ENCODE results near the gene ZNF789.

The ZNF789 gene

GRCh38 chr7:99453105-99453504 lies 19.6 kb upstream of the ZNF789 start:
- H3K4me2 ChIP-seq (ENCODE audit: low read length, poor library complexity, severe bottlenecking): no peak overlapping the region
- no peak for DNase-seq
- no peak overlapping the region for H2BK120ac ChIP-seq (ENCODE audit: low read depth, low read length)
- no peak overlapping the region for H3K4me3 ChIP-seq (ENCODE audit: insufficient read depth in 1 of 2, low read depth in 1 of 2, low read length in 2 of 2)
- H3K9ac ChIP-seq (ENCODE audit: low read length): no peak overlapping the region
- no peak overlapping the region for H3K4ac ChIP-seq (ENCODE audit: low read depth in 1 of 2, low read length in 2 of 2)
- H3K9me3 ChIP-seq (ENCODE audit: control insufficient read depth, low read length): no peaks in the 10 kb centered on the region
- H4K91ac ChIP-seq (ENCODE audit: low read length): no peak overlapping the region
- no peak overlapping the region for H4K8ac ChIP-seq (ENCODE audit: low read length)
- H3K27ac ChIP-seq (ENCODE audit: low read length, poor library complexity, severe bottlenecking): no peak overlapping the region
- no peak overlapping the region for H2AK5ac ChIP-seq (ENCODE audit: low read length, severe bottlenecking)
- H3K36me3 ChIP-seq (ENCODE audit: control insufficient read depth in 1 of 2, insufficient read depth in 2 of 2, low read depth in 1 of 2, low read length in 2 of 2): peaks cover 98 to 99% of the 10 kb centered on the region in 2 experiments
- H2BK15ac ChIP-seq (ENCODE audit: low read depth, poor library complexity, severe bottlenecking): no peak overlapping the region
- H3K79me1 ChIP-seq (replicated peaks; ENCODE audit: low read length, poor library complexity, severe bottlenecking): peaks cover 61% of the 10 kb centered on the region
- no peak overlapping the region for H3K23ac ChIP-seq (ENCODE audit: low read length in 2 of 2)
- no peak overlapping the region for H2BK12ac ChIP-seq (ENCODE audit: low read length in 2 of 2)
- no peak overlapping the region for H2AFZ ChIP-seq (ENCODE audit: low read depth, low read length)
- H3K14ac ChIP-seq (ENCODE audit: low read length in 2 of 2): no peak overlapping the region
- H3K27me3 ChIP-seq (ENCODE audit: control insufficient read depth in 1 of 2, insufficient read depth in 1 of 2, low read length in 2 of 2): no peaks in the 10 kb centered on the region
- peaks cover 5% of the 10 kb centered on the region for H3K4me1 ChIP-seq (ENCODE audit: control insufficient read depth, insufficient read depth, low read depth, low read length)
- no peak overlapping the region for H3K18ac ChIP-seq (ENCODE audit: low read depth in 1 of 2, low read length in 2 of 2)
- no peak overlapping the region for H2BK5ac ChIP-seq (ENCODE audit: low read depth, low read length, poor library complexity, severe bottlenecking)
- WGBS: 100% methylated on average over 11 of the region's 11 CpGs

DNA sequence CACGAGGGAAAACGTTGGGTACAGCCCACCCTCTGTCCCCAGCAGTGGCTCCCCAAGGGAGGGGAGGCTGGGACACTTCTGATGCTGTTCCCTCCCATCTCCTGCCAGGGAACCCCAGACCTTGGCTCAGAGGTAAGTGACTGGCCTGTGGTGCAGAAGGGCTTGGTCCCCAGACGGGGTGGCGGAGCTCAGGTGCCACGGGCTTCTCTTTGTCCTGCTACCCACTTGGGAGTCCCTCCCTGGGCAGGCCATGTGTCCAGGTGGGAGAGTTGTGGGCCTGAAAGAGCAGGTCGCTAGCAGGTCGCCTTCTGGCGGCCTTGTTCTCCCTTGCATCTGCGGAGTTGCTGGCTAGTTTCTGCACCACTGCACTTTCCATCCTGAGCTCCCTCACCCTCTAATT lies 16.8 kb upstream of the ZNF789 start:
- H4K91ac ChIP-seq (ENCODE audit: low read length): no peak overlapping the region
- H3K4ac ChIP-seq (ENCODE audit: low read depth in 1 of 2, low read length in 2 of 2): no peak overlapping the region
- no peak overlapping the region for H3K18ac ChIP-seq (ENCODE audit: low read depth in 1 of 2, low read length in 2 of 2)
- no peak for DNase-seq
- H3K27me3 ChIP-seq (ENCODE audit: control insufficient read depth in 1 of 2, insufficient read depth in 1 of 2, low read length in 2 of 2): no peaks in the 10 kb centered on the region
- H2BK5ac ChIP-seq (ENCODE audit: low read depth, low read length, poor library complexity, severe bottlenecking): no peak overlapping the region
- H2BK15ac ChIP-seq (ENCODE audit: low read depth, poor library complexity, severe bottlenecking): no peak overlapping the region
- no peak overlapping the region for H2BK12ac ChIP-seq (ENCODE audit: low read length in 2 of 2)
- peaks cover 5% of the 10 kb centered on the region for H3K4me1 ChIP-seq (ENCODE audit: control insufficient read depth, insufficient read depth, low read depth, low read length)
- no peak overlapping the region for H3K4me2 ChIP-seq (ENCODE audit: low read length, poor library complexity, severe bottlenecking)
- H2AK5ac ChIP-seq (ENCODE audit: low read length, severe bottlenecking): no peak overlapping the region
- H3K36me3 ChIP-seq (ENCODE audit: control insufficient read depth in 1 of 2, insufficient read depth in 2 of 2, low read depth in 1 of 2, low read length in 2 of 2): peaks cover 87 to 96% of the 10 kb centered on the region in 2 experiments
- WGBS: 87% methylated on average over 8 of the region's 9 CpGs
- H3K9me3 ChIP-seq (ENCODE audit: control insufficient read depth, low read length): no peaks in the 10 kb centered on the region
- no peak overlapping the region for H3K27ac ChIP-seq (ENCODE audit: low read length, poor library complexity, severe bottlenecking)
- H3K14ac ChIP-seq (ENCODE audit: low read length in 2 of 2): no peak overlapping the region
- no peak overlapping the region for H3K4me3 ChIP-seq (ENCODE audit: insufficient read depth in 1 of 2, low read depth in 1 of 2, low read length in 2 of 2)
- H4K8ac ChIP-seq (ENCODE audit: low read length): no peak overlapping the region
- peaks cover 42% of the 10 kb centered on the region for H3K79me1 ChIP-seq (replicated peaks; ENCODE audit: low read length, poor library complexity, severe bottlenecking)
- no peak overlapping the region for H2BK120ac ChIP-seq (ENCODE audit: low read depth, low read length)
- H3K23ac ChIP-seq (ENCODE audit: low read length in 2 of 2): no peak overlapping the region
- H2AFZ ChIP-seq (ENCODE audit: low read depth, low read length): no peak overlapping the region
- no peak overlapping the region for H3K9ac ChIP-seq (ENCODE audit: low read length)

- H3K4me2 ChIP-seq (ENCODE audit: low read length, poor library complexity, severe bottlenecking): no peak overlapping the region
Measured at GRCh38 chr7:99456288-99456687, 16.4 kb upstream of the ZNF789 start.

DNA sequence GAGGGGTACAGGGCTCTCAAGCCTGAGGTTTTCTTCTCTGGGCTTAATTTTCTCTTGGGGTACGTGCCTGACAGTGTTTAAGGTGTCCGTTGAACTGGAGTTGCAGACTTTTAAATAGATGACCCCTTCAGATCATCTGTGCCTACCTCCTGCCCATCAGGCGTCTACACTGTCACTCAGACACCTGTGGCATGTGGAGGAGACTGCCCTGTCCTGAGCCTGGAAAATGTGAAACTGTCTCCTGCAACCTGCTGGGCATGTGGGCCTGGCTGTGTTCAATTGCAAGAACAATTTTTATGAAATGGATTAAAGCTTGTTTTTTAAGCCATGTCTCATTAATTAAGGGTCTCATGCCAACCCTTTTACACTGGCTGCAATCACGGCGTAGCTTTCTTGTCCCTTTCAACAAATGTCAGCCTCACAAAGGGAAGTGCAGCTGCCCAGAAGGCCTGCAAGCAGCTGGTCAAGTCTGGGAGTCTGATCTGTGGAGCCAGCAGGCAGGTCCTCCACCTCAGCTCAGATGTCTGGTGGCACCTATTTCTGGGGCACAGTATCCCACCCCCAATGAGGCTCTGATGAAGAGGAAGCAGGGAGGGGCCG lies 15.5 kb upstream of the ZNF789 start:
- Histone ChIP-seq H2BK5ac (ENCODE audit: low read depth, low read length, poor library complexity, severe bottlenecking) (no peak overlapping the region), H4K8ac (ENCODE audit: low read length) (no peak overlapping the region), H2BK120ac (ENCODE audit: low read depth, low read length) (no peak overlapping the region), H3K9me3 (ENCODE audit: control insufficient read depth, low read length) (no peaks in the 10 kb centered on the region), H3K18ac (ENCODE audit: low read depth in 1 of 2, low read length in 2 of 2) (no peak overlapping the region), H2BK15ac (ENCODE audit: low read depth, poor library complexity, severe bottlenecking) (no peak overlapping the region), H3K14ac (ENCODE audit: low read length in 2 of 2) (no peak overlapping the region), H3K4me1 (ENCODE audit: control insufficient read depth, insufficient read depth, low read depth, low read length) (peaks cover 5% of the 10 kb centered on the region), H2AK5ac (ENCODE audit: low read length, severe bottlenecking) (no peak overlapping the region), H3K79me1 (replicated peaks; ENCODE audit: low read length, poor library complexity, severe bottlenecking) (peaks cover 33% of the 10 kb centered on the region), H3K27ac (ENCODE audit: low read length, poor library complexity, severe bottlenecking) (no peak overlapping the region), H3K4me3 (ENCODE audit: insufficient read depth in 1 of 2, low read depth in 1 of 2, low read length in 2 of 2) (no peak overlapping the region), H3K4me2 (ENCODE audit: low read length, poor library complexity, severe bottlenecking) (no peak overlapping the region), H2BK12ac (ENCODE audit: low read length in 2 of 2) (no peak overlapping the region), H3K23ac (ENCODE audit: low read length in 2 of 2) (no peak overlapping the region), H2AFZ (ENCODE audit: low read depth, low read length) (no peak overlapping the region), H3K36me3 (ENCODE audit: control insufficient read depth in 1 of 2, insufficient read depth in 2 of 2, low read depth in 1 of 2, low read length in 2 of 2) (peaks cover 79 to 85% of the 10 kb centered on the region in 2 experiments), H4K91ac (ENCODE audit: low read length) (no peak overlapping the region), H3K27me3 (ENCODE audit: control insufficient read depth in 1 of 2, insufficient read depth in 1 of 2, low read length in 2 of 2) (no peaks in the 10 kb centered on the region), H3K9ac (ENCODE audit: low read length) (no peak overlapping the region), H3K4ac (ENCODE audit: low read depth in 1 of 2, low read length in 2 of 2) (no peak overlapping the region)
- WGBS: 93% methylated on average over 6 of the region's 6 CpGs
- DNase-seq: no peak

More at GRCh38 chr7:99456288-99456687, 16.4 kb upstream of the ZNF789 start:
- Histone ChIP-seq H3K4me3 (ENCODE audit: insufficient read depth in 1 of 2, low read depth in 1 of 2, low read length in 2 of 2) (no peak overlapping the region), H2BK15ac (ENCODE audit: low read depth, poor library complexity, severe bottlenecking) (no peak overlapping the region), H3K9me3 (ENCODE audit: control insufficient read depth, low read length) (no peaks in the 10 kb centered on the region), H4K8ac (ENCODE audit: low read length) (no peak overlapping the region), H2BK5ac (ENCODE audit: low read depth, low read length, poor library complexity, severe bottlenecking) (no peak overlapping the region), H3K14ac (ENCODE audit: low read length in 2 of 2) (no peak overlapping the region), H3K27me3 (ENCODE audit: control insufficient read depth in 1 of 2, insufficient read depth in 1 of 2, low read length in 2 of 2) (no peaks in the 10 kb centered on the region), H4K91ac (ENCODE audit: low read length) (no peak overlapping the region), H3K18ac (ENCODE audit: low read depth in 1 of 2, low read length in 2 of 2) (no peak overlapping the region), H3K36me3 (ENCODE audit: control insufficient read depth in 1 of 2, insufficient read depth in 2 of 2, low read depth in 1 of 2, low read length in 2 of 2) (peaks cover 83 to 93% of the 10 kb centered on the region in 2 experiments), H3K9ac (ENCODE audit: low read length) (no peak overlapping the region), H2BK12ac (ENCODE audit: low read length in 2 of 2) (no peak overlapping the region), H3K4ac (ENCODE audit: low read depth in 1 of 2, low read length in 2 of 2) (peak overlapping the region in 1 of 2 experiments; percentile 9), H2AFZ (ENCODE audit: low read depth, low read length) (no peak overlapping the region), H2AK5ac (ENCODE audit: low read length, severe bottlenecking) (no peak overlapping the region), H3K4me1 (ENCODE audit: control insufficient read depth, insufficient read depth, low read depth, low read length) (peaks cover 5% of the 10 kb centered on the region), H3K27ac (ENCODE audit: low read length, poor library complexity, severe bottlenecking) (no peak overlapping the region), H3K23ac (ENCODE audit: low read length in 2 of 2) (no peak overlapping the region), H3K79me1 (replicated peaks; ENCODE audit: low read length, poor library complexity, severe bottlenecking) (peaks cover 39% of the 10 kb centered on the region), H2BK120ac (ENCODE audit: low read depth, low read length) (no peak overlapping the region)
- DNase-seq: no peak
- WGBS: 91% methylated on average over 13 of the region's 13 CpGs
